SHP77 treated with DMSO at 0.1 percent for 48 hours (cell line): ENCODE results near the gene CCSER1.

Experiments used
- DNase-seq: peaks from one replicate; lab custom pipeline; 2025; lab: John Stamatoyannopoulos, UW

Gene CCSER1

GRCh38 chr4:90570615-90571014, 443.4 kb downstream of the CCSER1 start:
- DNase-seq: no peak

- DNase-seq: no peak
Measured at GRCh38 chr4:90572996-90573395, 445.8 kb downstream of the CCSER1 start.

- DNase-seq: no peak
Measured at GRCh38 chr4:90575371-90575770, 448.2 kb downstream of the CCSER1 start.

GRCh38 chr4:90580326-90580725, 453.1 kb downstream of the CCSER1 start:
- DNase-seq: no peak

- DNase-seq: no peak
Measured at GRCh38 chr4:90582087-90582486, 454.9 kb downstream of the CCSER1 start.

- no peak for DNase-seq
Measured at GRCh38 chr4:90584051-90584450, 456.9 kb downstream of the CCSER1 start.

- no peak for DNase-seq
Measured at GRCh38 chr4:90585961-90586360, 458.8 kb downstream of the CCSER1 start.

- DNase-seq: no peak
Measured at GRCh38 chr4:90586799-90587198, 459.6 kb downstream of the CCSER1 start.

- DNase-seq: no peak
Measured at GRCh38 chr4:90597927-90598326, 470.7 kb downstream of the CCSER1 start.

- no peak for DNase-seq
Measured at GRCh38 chr4:90598741-90599140, 471.5 kb downstream of the CCSER1 start.

- no peak for DNase-seq
Measured at GRCh38 chr4:90602726-90603125, 475.5 kb downstream of the CCSER1 start.

GRCh38 chr4:90603540-90603939, 476.3 kb downstream of the CCSER1 start:
- DNase-seq: no peak

GRCh38 chr4:90606781-90607180, 479.6 kb downstream of the CCSER1 start:
- no peak for DNase-seq

- no peak for DNase-seq
Measured at GRCh38 chr4:90614371-90614770, 487.2 kb downstream of the CCSER1 start.

GRCh38 chr4:90621080-90621479, 493.9 kb downstream of the CCSER1 start:
- no peak for DNase-seq

- no peak for DNase-seq
Measured at GRCh38 chr4:90624781-90625180, 497.6 kb downstream of the CCSER1 start.

GRCh38 chr4:90641861-90642599, 514.8 kb downstream of the CCSER1 start:
- DNase-seq: no peak

- DNase-seq: no peak
Measured at GRCh38 chr4:90643156-90643555, 516.0 kb downstream of the CCSER1 start.

- no peak for DNase-seq
Measured at GRCh38 chr4:90648311-90648710, 521.1 kb downstream of the CCSER1 start.

GRCh38 chr4:90648791-90649190, 521.6 kb downstream of the CCSER1 start:
- DNase-seq: no peak

GRCh38 chr4:90660672-90661071, 533.5 kb downstream of the CCSER1 start:
- no peak for DNase-seq

GRCh38 chr4:90670183-90670582, 543.0 kb downstream of the CCSER1 start:
- DNase-seq: no peak

GRCh38 chr4:90689739-90690138, 562.5 kb downstream of the CCSER1 start:
- no peak for DNase-seq

GRCh38 chr4:90695411-90695810, 568.2 kb downstream of the CCSER1 start:
- no peak for DNase-seq
